DMS114 treated with DMSO at 0.1 percent for 48 hours (cell line): ENCODE data around the gene PRUNE2.
A peak's percentile ranks its signal among the peaks of the same experiment; 100 is the strongest.
"Not testable (repeated sequence)": the region's sequence is repeated elsewhere in the genome, so short reads cannot be mapped to it uniquely, and the experiment has no call there.

ENCODE experiments used
- DNase-seq: peaks from one replicate; lab custom pipeline; 2025; ENCODE audit not compliant: unreplicated experiment; lab: John Stamatoyannopoulos, UW

The PRUNE2 gene

GRCh38 chr9:76800901-76801300, 105.0 kb downstream of the PRUNE2 start:
- DNase-seq: no peak

- no peak for DNase-seq
Observed at GRCh38 chr9:76799473-76799872, 106.4 kb downstream of the PRUNE2 start.

- DNase-seq: no peak
Observed at GRCh38 chr9:76798527-76798926, 107.4 kb downstream of the PRUNE2 start.

- DNase-seq: no peak
Observed at GRCh38 chr9:76796296-76796695, 109.6 kb downstream of the PRUNE2 start.

GRCh38 chr9:76793784-76794431, 112.0 kb downstream of the PRUNE2 start:
- DNase-seq: no peak

GRCh38 chr9:76789840-76790239, 116.1 kb downstream of the PRUNE2 start:
- no peak for DNase-seq

GRCh38 chr9:76787677-76788076, 118.2 kb downstream of the PRUNE2 start:
- no peak for DNase-seq

- DNase-seq: no peak
Observed at GRCh38 chr9:76785501-76785900, 120.4 kb downstream of the PRUNE2 start.

GRCh38 chr9:76784881-76785280, 121.0 kb downstream of the PRUNE2 start:
- DNase-seq: no peak

GRCh38 chr9:76772686-76773445, 133.0 kb downstream of the PRUNE2 start:
- no peak for DNase-seq

GRCh38 chr9:76766126-76766525, 139.8 kb downstream of the PRUNE2 start:
- DNase-seq: no peak

- DNase-seq: no peak
Observed at GRCh38 chr9:76764138-76764537, 141.8 kb downstream of the PRUNE2 start, which contains the start of gene PCA3. Gene PCA3, plus strand, starts transcription at chr9:76764438.

- DNase-seq: peak; percentile 1
Observed at GRCh38 chr9:76761448-76761847, 144.5 kb downstream of the PRUNE2 start.

GRCh38 chr9:76759732-76760131, 146.2 kb downstream of the PRUNE2 start:
- no peak for DNase-seq

- DNase-seq: no peak
Observed at GRCh38 chr9:76758476-76758875, 147.4 kb downstream of the PRUNE2 start.

- DNase-seq: no peak
Observed at GRCh38 chr9:76756941-76757673, 148.8 kb downstream of the PRUNE2 start.

GRCh38 chr9:76756268-76756640, 149.7 kb downstream of the PRUNE2 start:
- no peak for DNase-seq

- DNase-seq: no peak
Observed at GRCh38 chr9:76751001-76751400, 154.9 kb downstream of the PRUNE2 start.

GRCh38 chr9:76744336-76744735, 161.6 kb downstream of the PRUNE2 start:
- no peak for DNase-seq

GRCh38 chr9:76743931-76744330, 162.0 kb downstream of the PRUNE2 start:
- DNase-seq: no peak

- DNase-seq: not testable (repeated sequence)
Observed at GRCh38 chr9:76742890-76743289, 163.0 kb downstream of the PRUNE2 start.

GRCh38 chr9:76741524-76741923, 164.4 kb downstream of the PRUNE2 start:
- DNase-seq: no peak
